ENCODE results near the gene FOS.
"Not testable (repeated sequence)": the region's sequence is repeated elsewhere in the genome, so short reads cannot be mapped to it uniquely, and the experiment has no call there.

Gene FOS

GRCh38 chr14:75294649-75295033, 16.0 kb downstream of the FOS start:
- no peak for DNase-seq (ENCODE audit: low read depth)

GRCh38 chr14:75295061-75295461, 16.4 kb downstream of the FOS start:
- peak; percentile 93 for DNase-seq (ENCODE audit: low read depth)

- DNase-seq (ENCODE audit: low read depth): peak; percentile 77
Measured at GRCh38 chr14:75295491-75296345, 17.1 kb downstream of the FOS start.

GRCh38 chr14:75297411-75298040, 18.9 kb downstream of the FOS start:
- no peak for DNase-seq (ENCODE audit: low read depth)

GRCh38 chr14:75298187-75298965, 19.7 kb downstream of the FOS start:
- no peak for DNase-seq (ENCODE audit: low read depth)

GRCh38 chr14:75299059-75299458, 20.4 kb downstream of the FOS start:
- DNase-seq (ENCODE audit: low read depth): peak; percentile 64

- peak; percentile 40 for DNase-seq (ENCODE audit: low read depth)
Measured at GRCh38 chr14:75299576-75299975, 20.9 kb downstream of the FOS start.

- peak; percentile 66 for DNase-seq (ENCODE audit: low read depth)
Measured at GRCh38 chr14:75301666-75302325, 23.2 kb downstream of the FOS start.

GRCh38 chr14:75303381-75303789, 24.8 kb downstream of the FOS start:
- peak; percentile 61 for DNase-seq (ENCODE audit: low read depth)

GRCh38 chr14:75306410-75306809, 27.8 kb downstream of the FOS start:
- not testable (repeated sequence) for DNase-seq (ENCODE audit: low read depth)

- DNase-seq (ENCODE audit: low read depth): no peak
Measured at GRCh38 chr14:75306927-75307699, 28.5 kb downstream of the FOS start.

GRCh38 chr14:75307700-75308379, 29.2 kb downstream of the FOS start:
- peak; percentile 66 for DNase-seq (ENCODE audit: low read depth)

GRCh38 chr14:75308991-75309390, 30.4 kb downstream of the FOS start:
- not testable (repeated sequence) for DNase-seq (ENCODE audit: low read depth)

- DNase-seq (ENCODE audit: low read depth): not testable (repeated sequence)
Measured at GRCh38 chr14:75309561-75309960, 30.9 kb downstream of the FOS start.

- DNase-seq (ENCODE audit: low read depth): peak; percentile 94
Measured at GRCh38 chr14:75310295-75311111, 31.9 kb downstream of the FOS start.

- no peak for DNase-seq (ENCODE audit: low read depth)
Measured at GRCh38 chr14:75311356-75311755, 32.7 kb downstream of the FOS start.

- no peak for DNase-seq (ENCODE audit: low read depth)
Measured at GRCh38 chr14:75312341-75312740, 33.7 kb downstream of the FOS start.

- DNase-seq (ENCODE audit: low read depth): no peak
Measured at GRCh38 chr14:75313294-75313693, 34.7 kb downstream of the FOS start.

GRCh38 chr14:75315144-75315543, 36.5 kb downstream of the FOS start:
- peak; percentile 68 for DNase-seq (ENCODE audit: low read depth)

- no peak for DNase-seq (ENCODE audit: low read depth)
Measured at GRCh38 chr14:75317148-75317547, 38.5 kb downstream of the FOS start.
